Activated CD4-positive, alpha-beta memory T cell treated with anti-CD3 and anti-CD28 coated beads, Interleukin-2, amount 10 ng/mL, durations not matched to agents 7 days and 5 days (primary cell): ENCODE measurements around the gene SYNJ2. TPM values are rescaled to one million over a fixed set of nuclear protein-coding genes. Genes with fewer than 3 reads are reported as not detected.

Experiments
- CTCF ChIA-PET: fragments of 350-600 bp; sonication (Branson Sonifier 250); formaldehyde crosslinking; loops from one replicate; lab custom pipeline; 2021; ENCODE audit warnings: antibody characterized with exemption, inconsistent platforms; lab: Charles Lee
- POLR2A ChIA-PET: fragments of 350-600 bp; sonication (Branson Sonifier 250); formaldehyde crosslinking; loops from one replicate; lab custom pipeline; 2021; ENCODE audit warnings: antibody characterized with exemption; lab: Charles Lee
- DNase-seq: peaks from one replicate; pipeline ENCODE4 v3.0.0-alpha.2; 2020
- H3K27ac Mint-ChIP-seq: one replicate; pipeline ENCODE4 v1.8.0; 2021; ENCODE audit warnings: mild to moderate bottlenecking, mixed read lengths
- H3K27me3 Mint-ChIP-seq: one replicate; pipeline ENCODE4 v1.8.0; 2021; ENCODE audit warnings: mixed read lengths
- H3K36me3 Mint-ChIP-seq: one replicate; pipeline ENCODE4 v1.8.0; 2021; ENCODE audit warnings: low read depth, mixed read lengths
- H3K4me1 Mint-ChIP-seq: one replicate; pipeline ENCODE4 v1.8.0; 2021; ENCODE audit warnings: mixed read lengths
- H3K4me3 Mint-ChIP-seq: one replicate; pipeline ENCODE4 v1.8.0; 2021; ENCODE audit warnings: mild to moderate bottlenecking, mixed read lengths
- H3K9me3 Mint-ChIP-seq: one replicate; pipeline ENCODE4 v1.8.0; 2021; ENCODE audit warnings: mixed read lengths
- total RNA-seq, 2 experiments: library from RNA; stranded (reverse); gene quantifications; one replicate each; pipeline ENCODE4 v1.2.3, GENCODE V29; 2021

Gene SYNJ2
- total RNA-seq, 2 experiments from 2014 or later: 36.8 to 39.1 TPM

GRCh38 chr6:158048589-158048988, 66.9 kb downstream of the SYNJ2 start:
- POLR2A ChIA-PET: interaction anchor here (0.8 to 2.7 kb wide), 4 partner anchors 8 to 22 kb away, joined by 3 to 8 read pairs (median 4); no protein-coding TSS in a partner anchor
- Mint-ChIP-seq H3K9me3 (no peaks in the 10 kb centered on the region), H3K4me1 (peaks cover 21% of the 10 kb centered on the region), H3K27me3 (no peaks in the 10 kb centered on the region), H3K4me3 (no peak overlapping the region), H3K36me3 (peaks cover 57% of the 10 kb centered on the region), H3K27ac (no peak overlapping the region)
- CTCF ChIA-PET: interaction anchor here (1.5 to 3.9 kb wide), 3 partner anchors 9 to 24 kb away, joined by 6 to 23 read pairs (median 12); no protein-coding TSS in a partner anchor
- DNase-seq: no peak

- ChIA-PET POLR2A (interaction anchor here (0.8 to 1.3 kb wide), 4 partner anchors 8 to 68 kb away, joined by 3 to 4 read pairs (median 4); partner anchors contain the start of gene SYNJ2), CTCF (interaction anchor here (1.5 to 3.9 kb wide), 3 partner anchors 8 to 24 kb away, joined by 6 to 23 read pairs (median 12); no protein-coding TSS in a partner anchor)
- Mint-ChIP-seq H3K27me3 (no peaks in the 10 kb centered on the region), H3K4me1 (peaks cover 21% of the 10 kb centered on the region), H3K4me3 (no peak overlapping the region), H3K9me3 (no peaks in the 10 kb centered on the region), H3K27ac (no peak overlapping the region), H3K36me3 (peaks cover 58% of the 10 kb centered on the region)
- DNase-seq: no peak
Observed at GRCh38 chr6:158049055-158050028, 67.7 kb downstream of the SYNJ2 start.

- no peaks in the 10 kb centered on the region for H3K27me3 Mint-ChIP-seq
- no peak overlapping the region for H3K27ac Mint-ChIP-seq
- no peaks in the 10 kb centered on the region for H3K9me3 Mint-ChIP-seq
- DNase-seq: no peak
- H3K4me3 Mint-ChIP-seq: no peak overlapping the region
- ChIA-PET CTCF (interaction anchor here (1.4 to 2.2 kb wide), 2 partner anchors 10 to 23 kb away, joined by 3 to 12 read pairs; no protein-coding TSS in a partner anchor), POLR2A (interaction anchor here (1.0 kb wide), 1 partner anchor 69 kb away, joined by 3 read pairs; the partner anchor contains the start of gene SYNJ2)
- peaks cover 21% of the 10 kb centered on the region for H3K4me1 Mint-ChIP-seq
- H3K36me3 Mint-ChIP-seq: peaks cover 53% of the 10 kb centered on the region
Observed at GRCh38 chr6:158050107-158050735, 68.6 kb downstream of the SYNJ2 start.

- peaks cover 17% of the 10 kb centered on the region for H3K4me1 Mint-ChIP-seq
- ChIA-PET CTCF (interaction anchor here (1.4 kb wide), 1 partner anchor 9 kb away, joined by 3 read pairs; no protein-coding TSS in a partner anchor), POLR2A (no interaction called here)
- H3K27me3 Mint-ChIP-seq: no peaks in the 10 kb centered on the region
- H3K4me3 Mint-ChIP-seq: no peak overlapping the region
- H3K9me3 Mint-ChIP-seq: no peaks in the 10 kb centered on the region
- H3K27ac Mint-ChIP-seq: no peak overlapping the region
- peaks cover 46% of the 10 kb centered on the region for H3K36me3 Mint-ChIP-seq
- no peak for DNase-seq
Observed at GRCh38 chr6:158050955-158051354, 69.3 kb downstream of the SYNJ2 start.

- ChIA-PET CTCF (interaction anchor here (1.0 to 1.4 kb wide), 2 partner anchors 8 to 26 kb away, joined by 3 read pairs; no protein-coding TSS in a partner anchor), POLR2A (interaction anchor here (0.7 kb wide), 1 partner anchor 12 kb away, joined by 3 read pairs; no protein-coding TSS in a partner anchor)
- H3K4me3 Mint-ChIP-seq: no peak overlapping the region
- no peak overlapping the region for H3K27ac Mint-ChIP-seq
- peaks cover 44% of the 10 kb centered on the region for H3K36me3 Mint-ChIP-seq
- no peak for DNase-seq
- H3K9me3 Mint-ChIP-seq: no peaks in the 10 kb centered on the region
- peaks cover 16% of the 10 kb centered on the region for H3K4me1 Mint-ChIP-seq
- no peaks in the 10 kb centered on the region for H3K27me3 Mint-ChIP-seq
Observed at GRCh38 chr6:158051968-158052367, 70.3 kb downstream of the SYNJ2 start.

- DNase-seq: no peak
- ChIA-PET CTCF (interaction anchor here (2.2 kb wide), 1 partner anchor 27 kb away, joined by 10 read pairs; no protein-coding TSS in a partner anchor), POLR2A (no interaction called here)
- peaks cover 36% of the 10 kb centered on the region for H3K36me3 Mint-ChIP-seq
- no peak overlapping the region for H3K27ac Mint-ChIP-seq
- H3K27me3 Mint-ChIP-seq: no peaks in the 10 kb centered on the region
- H3K4me1 Mint-ChIP-seq: peaks cover 26% of the 10 kb centered on the region
- no peak overlapping the region for H3K4me3 Mint-ChIP-seq
- no peaks in the 10 kb centered on the region for H3K9me3 Mint-ChIP-seq
Observed at GRCh38 chr6:158053377-158054313, 72.0 kb downstream of the SYNJ2 start.

- Mint-ChIP-seq H3K27me3 (no peaks in the 10 kb centered on the region), H3K4me3 (no peak overlapping the region), H3K4me1 (peaks cover 33% of the 10 kb centered on the region), H3K9me3 (no peaks in the 10 kb centered on the region), H3K36me3 (peaks cover 36% of the 10 kb centered on the region), H3K27ac (no peak overlapping the region)
- ChIA-PET POLR2A (interaction anchor here (1.3 to 1.7 kb wide), 3 partner anchors 10 to 25 kb away, joined by 3 to 4 read pairs (median 4); no protein-coding TSS in a partner anchor), CTCF (interaction anchor here (1.5 kb wide), 1 partner anchor 13 kb away, joined by 3 read pairs; no protein-coding TSS in a partner anchor)
- DNase-seq: no peak
Observed at GRCh38 chr6:158056355-158056754, 74.7 kb downstream of the SYNJ2 start.

- CTCF ChIA-PET: interaction anchor here (1.5 to 1.8 kb wide), 2 partner anchors 9 to 13 kb away, joined by 3 to 6 read pairs; no protein-coding TSS in a partner anchor
- H3K9me3 Mint-ChIP-seq: no peaks in the 10 kb centered on the region
- no peak overlapping the region for H3K4me3 Mint-ChIP-seq
- no peak overlapping the region for H3K27ac Mint-ChIP-seq
- no peaks in the 10 kb centered on the region for H3K27me3 Mint-ChIP-seq
- peaks cover 33% of the 10 kb centered on the region for H3K4me1 Mint-ChIP-seq
- POLR2A ChIA-PET: interaction anchor here (1.0 to 1.5 kb wide), 2 partner anchors 10 to 25 kb away, joined by 4 read pairs; no protein-coding TSS in a partner anchor
- H3K36me3 Mint-ChIP-seq: peaks cover 38% of the 10 kb centered on the region
- no peak for DNase-seq
Observed at GRCh38 chr6:158056804-158057203, 75.1 kb downstream of the SYNJ2 start.

GRCh38 chr6:158057213-158057987, 75.7 kb downstream of the SYNJ2 start:
- Mint-ChIP-seq H3K9me3 (no peaks in the 10 kb centered on the region), H3K27me3 (no peaks in the 10 kb centered on the region), H3K4me1 (peaks cover 33% of the 10 kb centered on the region), H3K36me3 (peaks cover 39% of the 10 kb centered on the region), H3K27ac (peak overlapping the region; percentile 5), H3K4me3 (no peak overlapping the region)
- ChIA-PET CTCF (interaction anchor here (0.7 to 6.2 kb wide), 4 partner anchors 9 to 168 kb away, joined by 3 to 23 read pairs (median 4); no protein-coding TSS in a partner anchor), POLR2A (interaction anchor here (1.0 to 1.8 kb wide), 4 partner anchors 9 to 74 kb away, joined by 3 to 5 read pairs (median 4); no protein-coding TSS in a partner anchor)
- no peak for DNase-seq

- H3K36me3 Mint-ChIP-seq: peaks cover 36% of the 10 kb centered on the region
- H3K27me3 Mint-ChIP-seq: no peaks in the 10 kb centered on the region
- POLR2A ChIA-PET: interaction anchor here (1.0 to 1.8 kb wide), 4 partner anchors 9 to 75 kb away, joined by 3 to 5 read pairs (median 4); no protein-coding TSS in a partner anchor
- no peaks in the 10 kb centered on the region for H3K9me3 Mint-ChIP-seq
- peak overlapping the region; percentile 19 for H3K27ac Mint-ChIP-seq
- CTCF ChIA-PET: interaction anchor here (0.7 to 6.2 kb wide), 4 partner anchors 10 to 169 kb away, joined by 3 to 23 read pairs (median 4); no protein-coding TSS in a partner anchor
- peaks cover 33% of the 10 kb centered on the region for H3K4me1 Mint-ChIP-seq
- DNase-seq: no peak
- H3K4me3 Mint-ChIP-seq: no peak overlapping the region
Observed at GRCh38 chr6:158058171-158058651, 76.5 kb downstream of the SYNJ2 start.
